ENCODE measurements around the gene SARM1. TPM values are rescaled to one million over a fixed set of nuclear protein-coding genes. Genes with fewer than 3 reads are reported as not detected.
"Not testable (repeated sequence)": the region's sequence is repeated elsewhere in the genome, so short reads cannot be mapped to it uniquely, and the experiment has no call there.

Gene SARM1
- polyA plus RNA-seq, 3 donors from 2014 or later = 8.0 to 9.2 (median 9.1) TPM

DNA sequence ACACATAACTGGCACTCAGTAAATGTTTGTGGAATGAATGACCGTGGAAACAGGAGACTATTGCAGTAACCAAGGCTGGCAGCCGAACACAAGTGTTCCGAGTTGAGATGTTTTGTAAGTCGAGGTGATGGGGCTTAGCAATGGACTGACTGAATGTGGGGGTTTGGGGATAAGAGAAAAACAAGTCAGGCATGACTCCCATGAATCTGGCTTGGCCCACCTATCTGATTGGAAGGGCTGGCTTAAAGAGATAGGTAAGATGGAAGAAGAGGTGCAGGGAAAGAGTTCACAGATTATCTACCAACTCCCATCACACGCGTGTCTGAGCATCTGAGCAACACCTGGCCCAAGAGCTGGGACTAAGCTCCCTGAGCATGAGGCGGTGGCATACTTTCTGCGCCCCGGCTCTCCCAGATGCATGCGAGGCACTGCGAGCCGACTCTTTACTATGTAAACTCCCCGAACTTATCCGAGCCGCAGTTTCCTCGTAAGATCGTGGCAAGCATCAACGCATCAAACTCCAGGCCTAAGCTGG, 36.8 kb upstream of the SARM1 start:
- no peak for DNase-seq
- Mint-ChIP-seq H3K27ac (peak overlapping the region; percentile 81 to 96 (median 93)), H3K4me1 (peaks cover 41 to 53% of the 10 kb centered on the region in 2 donors), H3K9me3 (peaks cover 0 to 1% (median 0%) of the 10 kb centered on the region in 6 donors), H3K4me3 (peak overlapping the region; percentile 94 to 97 (median 95)), H3K36me3 (peaks cover 0 to 6% (median 0%) of the 10 kb centered on the region in 3 donors), H3K27me3 (ENCODE audit: low read depth in 3 of 3) (peaks cover 2 to 10% (median 3%) of the 10 kb centered on the region in 3 donors)

DNA sequence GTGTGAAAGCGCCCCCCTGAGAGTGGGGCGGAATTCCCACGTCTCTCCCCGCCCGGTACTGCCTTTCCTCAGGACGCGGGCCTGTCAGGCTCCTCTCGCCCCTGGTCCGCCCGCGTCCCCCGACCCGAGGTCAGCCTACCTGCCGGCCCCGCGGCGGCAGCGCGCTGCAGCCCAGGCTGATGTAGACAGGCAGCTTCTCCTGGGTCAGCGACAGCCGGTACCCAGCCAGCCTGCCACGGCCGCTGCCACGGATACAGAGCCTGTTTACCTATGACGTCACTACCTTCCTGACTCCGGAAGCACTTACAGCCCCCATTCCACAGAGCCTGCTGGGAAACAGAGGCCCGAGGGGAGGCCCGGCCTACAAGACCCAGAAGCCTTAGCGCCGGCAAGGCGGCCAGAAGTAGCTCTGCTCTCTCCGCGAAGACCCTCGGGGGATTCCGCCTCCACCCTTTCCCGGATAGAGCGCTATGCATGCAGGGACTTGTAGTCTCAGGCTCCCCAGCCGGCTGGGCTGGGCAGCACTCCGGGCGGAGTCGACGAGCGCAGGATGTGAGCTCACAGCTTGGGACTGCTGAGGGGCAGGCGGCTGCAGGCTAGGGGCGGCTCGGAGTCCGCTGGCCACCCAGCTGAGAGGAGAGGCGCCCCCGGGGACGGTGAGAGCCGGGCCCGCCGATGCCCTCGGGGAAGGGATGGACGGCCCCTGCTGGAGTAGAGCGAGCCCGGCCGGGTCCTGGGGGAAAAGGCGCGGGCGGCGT, 36.1 kb upstream of the SARM1 start, which contains the start of the genes IFT20 and TNFAIP1:
Gene IFT20, minus strand, starts transcription at position 272 of the 758 bp plus-strand sequence. CDS start 3,487 bp downstream, outside the sequence.
Gene TNFAIP1, plus strand, starts transcription at position 561 of the 758 bp plus-strand sequence. CDS start 3,761 bp downstream, outside the sequence.
- H3K27ac Mint-ChIP-seq = peak within 1 kb of the TSS; percentile 81 to 96 (median 93)
- peaks cover 41 to 53% of the 10 kb centered on the region in 2 donors for H3K4me1 Mint-ChIP-seq
- H3K27me3 Mint-ChIP-seq (ENCODE audit: low read depth in 3 of 3) = peaks cover 2 to 10% (median 3%) of the 10 kb centered on the region in 3 donors
- H3K36me3 Mint-ChIP-seq = peaks cover 0 to 9% (median 0%) of the 10 kb centered on the region in 3 donors
- peaks cover 0 to 1% (median 0%) of the 10 kb centered on the region in 6 donors for H3K9me3 Mint-ChIP-seq
- peak within 1 kb of the TSS; percentile 94 to 97 (median 95) for H3K4me3 Mint-ChIP-seq
- DNase-seq = peak; percentile 97 to 98 (median 98)

DNA sequence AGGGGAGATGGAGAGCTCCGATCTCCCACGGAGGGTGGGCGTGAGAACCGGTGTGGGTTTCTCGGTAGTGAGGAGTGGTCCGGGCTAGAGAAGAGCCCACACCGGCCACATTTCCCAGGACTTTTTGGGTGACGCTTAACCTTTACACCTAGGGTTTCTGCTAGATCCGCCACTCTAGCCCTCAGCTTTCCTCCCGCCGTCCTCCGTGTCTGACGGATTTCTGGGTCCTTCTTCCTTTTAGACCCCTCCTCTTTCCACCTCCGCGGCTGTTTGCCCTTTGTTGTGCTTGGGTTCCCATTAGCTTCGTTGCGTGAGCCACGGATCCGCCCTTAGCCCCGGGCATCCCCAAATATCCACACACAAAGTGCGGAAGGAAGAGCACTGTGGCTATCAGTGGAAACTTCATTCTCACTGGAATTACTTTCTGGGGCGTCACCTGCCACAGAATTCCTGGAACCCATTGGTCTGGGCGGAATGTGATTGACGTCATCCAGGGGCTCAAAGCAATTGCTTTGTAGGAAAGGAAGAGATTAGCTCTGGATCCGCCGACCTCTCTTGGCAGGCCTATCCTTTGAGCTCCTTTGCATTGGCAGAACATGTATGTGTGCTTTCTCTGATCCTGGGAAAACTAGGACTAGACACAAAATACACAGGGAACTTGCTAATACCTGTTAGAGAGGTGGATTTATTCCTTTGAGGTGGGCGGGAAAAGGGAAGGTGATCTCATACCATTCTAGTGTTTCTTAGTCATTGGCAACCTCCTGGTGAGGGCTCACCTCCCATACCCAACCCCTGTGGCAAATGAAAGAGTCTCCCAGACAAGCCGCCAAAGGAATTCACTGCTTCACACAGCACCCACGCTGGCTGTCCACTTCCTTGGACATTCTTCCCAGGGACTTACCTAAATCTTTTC, 35.3 kb upstream of the SARM1 start:
- Mint-ChIP-seq H3K9me3 (peaks cover 0 to 1% (median 0%) of the 10 kb centered on the region in 6 donors), H3K4me3 (peak overlapping the region; percentile 94 to 97 (median 95)), H3K27me3 (ENCODE audit: low read depth in 3 of 3) (peaks cover 2 to 10% (median 3%) of the 10 kb centered on the region in 3 donors), H3K27ac (peak overlapping the region; percentile 81 to 96 (median 93)), H3K36me3 (peaks cover 0 to 9% (median 0%) of the 10 kb centered on the region in 3 donors), H3K4me1 (peaks cover 41 to 53% of the 10 kb centered on the region in 2 donors)
- DNase-seq = no peak

DNA sequence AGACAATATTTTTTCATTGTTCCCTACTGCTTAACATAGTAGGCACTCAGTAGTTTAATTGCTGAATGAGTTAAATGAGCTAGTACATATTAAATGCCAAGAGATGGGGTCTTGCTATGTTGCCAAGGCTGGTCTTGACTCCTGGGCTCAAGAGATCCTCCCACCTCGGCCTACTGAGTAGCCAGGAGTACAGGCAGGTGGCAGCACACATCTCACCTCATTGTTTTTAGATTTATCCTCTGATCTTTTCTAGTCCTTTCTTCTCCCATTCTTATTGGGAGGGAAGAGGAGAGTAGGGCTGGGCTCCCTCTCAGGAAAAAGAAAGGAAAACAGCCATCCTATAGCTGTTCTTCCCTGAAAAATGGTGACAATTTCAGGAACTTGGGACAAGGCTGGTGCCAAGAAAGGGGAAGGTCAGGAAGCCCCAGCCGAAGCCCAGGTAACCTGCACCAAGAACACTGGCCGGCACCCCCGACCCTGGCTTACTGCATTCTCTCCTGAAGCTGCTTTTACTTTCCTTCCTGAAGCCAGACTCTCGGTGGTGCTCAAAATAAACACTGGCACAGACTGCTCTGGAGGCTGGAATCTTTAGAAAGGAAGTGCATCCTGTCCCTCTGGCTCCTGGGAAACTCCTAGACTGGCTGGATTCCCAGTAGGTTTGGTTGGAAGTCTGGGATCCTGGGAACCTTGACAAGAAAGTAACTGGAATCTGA, 33.3 kb upstream of the SARM1 start:
- peaks cover 0 to 11% (median 0%) of the 10 kb centered on the region in 3 donors for H3K36me3 Mint-ChIP-seq

DNA sequence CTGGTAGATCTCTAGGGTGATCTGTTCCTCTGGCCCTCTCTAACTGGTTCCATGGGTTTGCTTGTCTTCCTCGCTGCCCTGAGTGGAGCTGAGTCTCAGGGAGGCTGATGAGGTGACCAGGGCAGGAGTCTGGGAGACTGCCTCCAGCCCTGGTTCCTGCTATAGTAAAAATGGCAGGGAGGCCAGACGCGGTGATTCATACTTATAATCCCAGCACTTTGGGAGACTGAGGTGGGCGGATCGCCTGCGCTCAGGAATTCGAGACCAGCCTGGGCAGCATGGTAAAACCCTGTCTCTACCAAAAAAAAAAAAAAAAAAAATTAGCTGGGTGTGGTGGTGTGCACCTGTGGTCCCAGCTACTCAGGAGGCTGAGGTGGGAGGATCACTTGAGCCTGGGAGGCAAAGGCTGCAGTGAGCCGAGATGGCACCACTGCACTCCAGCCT, 32.7 kb upstream of the SARM1 start:
- not testable (repeated sequence) for H3K4me3 Mint-ChIP-seq
- peak overlapping the region in 1 of 6 donors; percentile 58 for H3K27ac Mint-ChIP-seq
- H3K4me1 Mint-ChIP-seq = peaks cover 38 to 40% of the 10 kb centered on the region in 2 donors

More for the DNA sequence above, 33.3 kb upstream of the SARM1 start:
- H3K4me3 Mint-ChIP-seq = peak overlapping the region in 1 of 5 donors; percentile 96
- peaks cover 2 to 9% (median 3%) of the 10 kb centered on the region in 3 donors for H3K27me3 Mint-ChIP-seq (ENCODE audit: low read depth in 3 of 3)
- peaks cover 0 to 1% (median 0%) of the 10 kb centered on the region in 6 donors for H3K9me3 Mint-ChIP-seq
- H3K4me1 Mint-ChIP-seq = peaks cover 40 to 43% of the 10 kb centered on the region in 2 donors
- peak overlapping the region in 2 of 6 donors; percentile 6 to 81 for H3K27ac Mint-ChIP-seq
- DNase-seq = no peak

DNA sequence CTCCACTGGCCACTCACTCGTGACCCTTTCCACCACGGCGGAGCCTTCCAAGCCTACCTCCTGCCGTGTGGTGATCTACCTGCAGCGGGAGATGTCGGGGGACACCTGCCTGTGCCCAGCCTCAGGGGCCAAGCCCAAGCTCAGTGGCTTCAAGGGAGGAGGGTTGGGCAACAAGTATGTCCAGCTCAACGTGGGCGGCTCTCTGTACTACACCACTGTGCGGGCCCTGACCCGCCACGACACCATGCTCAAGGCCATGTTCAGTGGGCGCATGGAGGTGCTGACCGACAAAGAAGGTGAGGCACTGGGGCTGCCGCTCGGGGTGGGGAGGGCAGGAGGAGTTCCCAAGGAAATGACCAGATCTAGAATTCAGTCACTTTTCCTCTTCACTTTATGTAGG, 32.1 kb upstream of the SARM1 start:
- Mint-ChIP-seq H3K4me1 (peaks cover 31 to 34% of the 10 kb centered on the region in 2 donors), H3K27me3 (ENCODE audit: low read depth in 3 of 3) (peaks cover 2 to 7% (median 3%) of the 10 kb centered on the region in 3 donors), H3K4me3 (no peak overlapping the region), H3K27ac (no peak overlapping the region), H3K9me3 (peaks cover 0 to 1% (median 0%) of the 10 kb centered on the region in 6 donors), H3K36me3 (peaks cover 0 to 19% (median 4%) of the 10 kb centered on the region in 3 donors)
- DNase-seq = no peak

More for the DNA sequence above, 32.7 kb upstream of the SARM1 start:
- H3K9me3 Mint-ChIP-seq; H3K27me3 Mint-ChIP-seq (ENCODE audit: low read depth in 3 of 3); DNase-seq: not testable (repeated sequence)
- peaks cover 0 to 14% (median 1%) of the 10 kb centered on the region in 3 donors for H3K36me3 Mint-ChIP-seq

DNA sequence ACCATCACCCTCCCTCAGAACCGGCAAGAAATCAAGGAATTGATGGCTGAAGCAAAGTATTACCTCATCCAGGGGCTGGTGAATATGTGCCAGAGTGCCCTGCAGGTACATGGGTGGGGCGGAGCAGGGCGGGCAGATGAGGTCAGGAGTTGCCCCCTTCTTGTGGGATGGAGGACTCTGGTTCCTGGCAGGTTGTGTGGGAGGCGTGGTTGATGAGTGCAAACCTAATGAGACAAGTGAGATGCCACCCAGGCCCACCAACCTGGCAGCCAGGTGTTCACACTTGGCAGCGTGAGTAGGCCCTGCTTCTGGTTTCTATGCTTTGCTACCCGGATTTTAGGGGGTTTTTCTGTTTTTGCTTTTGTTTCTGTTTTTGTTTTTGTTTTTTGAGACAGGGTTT, 31.1 kb upstream of the SARM1 start:
- no peak for DNase-seq
- peaks cover 0 to 19% (median 4%) of the 10 kb centered on the region in 3 donors for H3K36me3 Mint-ChIP-seq
- H3K27me3 Mint-ChIP-seq (ENCODE audit: low read depth in 3 of 3) = peaks cover under 1 to 3% (median 2%) of the 10 kb centered on the region in 3 donors
- H3K9me3 Mint-ChIP-seq = peaks cover 0 to 1% (median 0%) of the 10 kb centered on the region in 6 donors
- H3K4me3 Mint-ChIP-seq = no peak overlapping the region
- no peak overlapping the region for H3K27ac Mint-ChIP-seq
- peaks cover 23 to 24% of the 10 kb centered on the region in 2 donors for H3K4me1 Mint-ChIP-seq

DNA sequence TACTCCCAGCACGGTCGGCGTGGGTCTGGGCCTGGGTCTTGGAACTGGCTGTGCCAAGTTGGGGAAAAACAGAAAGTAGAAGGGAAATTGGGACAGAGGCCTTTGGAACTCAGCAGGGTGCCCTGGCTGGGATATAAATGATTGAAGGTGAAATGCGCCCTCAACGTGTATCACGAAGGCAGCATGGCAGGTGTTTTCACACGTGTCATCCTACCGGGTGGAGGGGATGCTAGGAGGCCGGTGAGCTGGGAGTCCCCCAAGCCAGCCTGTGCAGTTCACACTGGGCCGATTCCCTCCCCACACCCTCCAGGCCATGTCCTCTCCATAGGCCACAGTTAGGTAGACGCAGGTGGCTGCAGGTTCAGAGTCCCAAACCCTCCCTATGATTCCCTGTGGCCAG, 30.0 kb upstream of the SARM1 start:
- no peak overlapping the region for H3K27ac Mint-ChIP-seq

DNA sequence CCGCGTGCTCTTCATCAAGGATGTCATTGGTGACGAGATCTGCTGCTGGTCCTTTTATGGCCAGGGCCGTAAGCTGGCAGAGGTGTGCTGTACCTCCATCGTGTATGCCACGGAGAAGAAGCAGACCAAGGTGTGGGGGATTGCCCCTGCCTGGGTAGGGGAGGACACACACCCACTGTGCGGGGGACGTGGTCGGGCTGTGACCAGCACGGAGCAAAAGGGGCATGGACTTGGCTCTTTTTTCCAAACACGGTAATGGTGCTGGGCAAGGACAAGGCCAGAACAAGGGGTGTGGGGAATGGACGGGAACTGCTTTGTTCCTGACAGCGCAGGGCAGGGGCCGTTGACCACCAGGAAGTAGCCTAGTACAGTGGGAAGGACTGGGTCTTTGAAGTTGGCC, 29.2 kb upstream of the SARM1 start:
- H3K36me3 Mint-ChIP-seq = peaks cover under 1 to 32% (median 9%) of the 10 kb centered on the region in 3 donors
- no peak for DNase-seq
- no peaks in the 10 kb centered on the region for H3K27me3 Mint-ChIP-seq (ENCODE audit: low read depth in 3 of 3)
- H3K4me1 Mint-ChIP-seq = peaks cover 6 to 8% of the 10 kb centered on the region in 2 donors
- peak overlapping the region in 1 of 5 donors; percentile 27 for H3K4me3 Mint-ChIP-seq
- no peak overlapping the region for H3K27ac Mint-ChIP-seq
- no peaks in the 10 kb centered on the region for H3K9me3 Mint-ChIP-seq

More for the DNA sequence above, 30.0 kb upstream of the SARM1 start:
- DNase-seq = no peak
- H3K4me1 Mint-ChIP-seq = peaks cover 14 to 16% of the 10 kb centered on the region in 2 donors
- peaks cover 0 to 1% (median 0%) of the 10 kb centered on the region in 6 donors for H3K9me3 Mint-ChIP-seq
- no peaks in the 10 kb centered on the region for H3K27me3 Mint-ChIP-seq (ENCODE audit: low read depth in 3 of 3)
- H3K4me3 Mint-ChIP-seq = no peak overlapping the region
- peaks cover 0 to 30% (median 4%) of the 10 kb centered on the region in 3 donors for H3K36me3 Mint-ChIP-seq

DNA sequence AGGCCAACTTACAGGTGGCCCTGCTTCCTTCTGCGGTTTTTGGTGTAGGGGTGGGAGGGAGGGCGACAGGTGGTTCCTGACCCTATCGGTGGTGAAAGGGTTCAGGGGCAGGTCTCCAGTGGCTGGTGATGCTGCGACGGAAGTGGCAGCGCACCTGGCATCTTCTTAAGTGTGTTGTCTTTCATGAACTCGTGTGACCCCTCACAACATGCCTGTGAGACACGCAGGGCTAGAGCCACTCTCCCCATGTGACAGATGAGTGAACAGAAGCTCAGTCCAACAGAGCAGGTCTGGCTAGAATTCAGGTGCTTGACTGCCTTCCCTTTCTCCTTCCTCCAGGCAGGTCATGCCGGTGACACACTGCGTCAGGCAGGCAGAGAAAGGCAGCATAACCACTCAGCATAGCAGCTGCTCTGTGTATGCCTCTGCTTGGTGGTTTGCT, 28.0 kb upstream of the SARM1 start:
- Mint-ChIP-seq H3K4me1 (peaks cover 0 to 2% of the 10 kb centered on the region in 2 donors), H3K9me3 (no peaks in the 10 kb centered on the region), H3K27me3 (ENCODE audit: low read depth in 3 of 3) (no peaks in the 10 kb centered on the region), H3K4me3 (no peak overlapping the region), H3K36me3 (peaks cover 4 to 38% (median 12%) of the 10 kb centered on the region in 3 donors), H3K27ac (peak overlapping the region in 1 of 6 donors; percentile 2)
- no peak for DNase-seq

DNA sequence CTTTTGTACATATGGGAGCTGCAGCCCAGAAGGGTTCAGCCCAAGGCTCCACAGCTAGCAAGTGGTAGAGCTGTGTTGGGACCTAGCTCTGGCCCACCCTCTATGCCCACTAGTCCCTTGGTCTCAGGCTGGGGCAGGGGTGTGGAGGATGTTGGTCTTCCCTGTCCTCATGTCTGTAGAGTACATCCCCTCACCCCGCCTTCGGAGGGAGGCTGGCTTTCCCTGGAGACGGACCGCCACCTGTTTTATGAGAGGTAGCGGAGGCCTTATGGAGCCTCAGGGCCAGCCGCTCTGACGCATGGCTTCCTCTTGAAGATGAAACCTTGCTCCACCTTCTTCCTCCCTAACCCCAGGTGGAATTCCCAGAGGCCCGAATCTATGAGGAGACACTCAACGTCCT, 27.5 kb upstream of the SARM1 start:
- Mint-ChIP-seq H3K9me3 (no peaks in the 10 kb centered on the region), H3K36me3 (peaks cover 4 to 41% (median 12%) of the 10 kb centered on the region in 3 donors)

DNA sequence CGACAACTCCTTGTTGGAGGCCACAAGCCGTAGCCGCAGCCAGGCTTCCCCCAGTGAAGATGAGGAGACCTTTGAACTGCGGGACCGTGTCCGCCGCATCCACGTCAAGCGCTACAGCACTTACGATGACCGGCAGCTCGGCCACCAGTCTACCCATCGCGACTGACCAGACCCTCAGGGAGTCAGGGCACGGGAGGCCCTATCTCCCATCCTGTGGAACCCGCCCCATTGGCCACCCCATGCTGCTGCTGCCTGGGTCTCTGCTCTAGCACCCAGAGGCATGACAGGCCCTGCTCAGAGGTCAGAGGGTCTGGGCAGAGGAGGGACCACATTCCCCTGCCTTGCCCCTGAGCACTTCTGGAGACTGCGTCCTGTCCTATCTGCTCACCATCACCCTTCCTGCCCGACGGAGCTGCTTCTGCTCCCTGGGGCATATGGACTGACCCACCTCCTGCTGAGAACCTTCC, 27.0 kb upstream of the SARM1 start:
- DNase-seq = no peak
- no peaks in the 10 kb centered on the region for H3K9me3 Mint-ChIP-seq
- peaks cover 4 to 41% (median 12%) of the 10 kb centered on the region in 3 donors for H3K36me3 Mint-ChIP-seq
- no peak overlapping the region for H3K4me3 Mint-ChIP-seq
- no peaks in the 10 kb centered on the region for H3K27me3 Mint-ChIP-seq (ENCODE audit: low read depth in 3 of 3)
- no peaks in the 10 kb centered on the region for H3K4me1 Mint-ChIP-seq
- H3K27ac Mint-ChIP-seq = no peak overlapping the region

More for the DNA sequence above, 27.5 kb upstream of the SARM1 start:
- H3K4me3 Mint-ChIP-seq = no peak overlapping the region
- no peaks in the 10 kb centered on the region for H3K4me1 Mint-ChIP-seq
- H3K27ac Mint-ChIP-seq = peak overlapping the region in 1 of 6 donors; percentile 2
- no peaks in the 10 kb centered on the region for H3K27me3 Mint-ChIP-seq (ENCODE audit: low read depth in 3 of 3)
- DNase-seq = no peak

All from immature natural killer cell (primary cell).